GM19438 (cell line): Measurements from ENCODE around the gene ZNF791.
A peak's percentile ranks its signal among the peaks of the same experiment; 100 is the strongest.
"Not testable (repeated sequence)": the region's sequence is repeated elsewhere in the genome, so short reads cannot be mapped to it uniquely, and the experiment has no call there.

Experiments used
- ATAC-seq: cut with Tn5 transposase; IDR thresholded peaks from one replicate; pipeline ENCODE4 v1.9.1; 2021; ENCODE audit warnings: low read depth; ENCODE audit not compliant: unreplicated experiment

Gene ZNF791

DNA sequence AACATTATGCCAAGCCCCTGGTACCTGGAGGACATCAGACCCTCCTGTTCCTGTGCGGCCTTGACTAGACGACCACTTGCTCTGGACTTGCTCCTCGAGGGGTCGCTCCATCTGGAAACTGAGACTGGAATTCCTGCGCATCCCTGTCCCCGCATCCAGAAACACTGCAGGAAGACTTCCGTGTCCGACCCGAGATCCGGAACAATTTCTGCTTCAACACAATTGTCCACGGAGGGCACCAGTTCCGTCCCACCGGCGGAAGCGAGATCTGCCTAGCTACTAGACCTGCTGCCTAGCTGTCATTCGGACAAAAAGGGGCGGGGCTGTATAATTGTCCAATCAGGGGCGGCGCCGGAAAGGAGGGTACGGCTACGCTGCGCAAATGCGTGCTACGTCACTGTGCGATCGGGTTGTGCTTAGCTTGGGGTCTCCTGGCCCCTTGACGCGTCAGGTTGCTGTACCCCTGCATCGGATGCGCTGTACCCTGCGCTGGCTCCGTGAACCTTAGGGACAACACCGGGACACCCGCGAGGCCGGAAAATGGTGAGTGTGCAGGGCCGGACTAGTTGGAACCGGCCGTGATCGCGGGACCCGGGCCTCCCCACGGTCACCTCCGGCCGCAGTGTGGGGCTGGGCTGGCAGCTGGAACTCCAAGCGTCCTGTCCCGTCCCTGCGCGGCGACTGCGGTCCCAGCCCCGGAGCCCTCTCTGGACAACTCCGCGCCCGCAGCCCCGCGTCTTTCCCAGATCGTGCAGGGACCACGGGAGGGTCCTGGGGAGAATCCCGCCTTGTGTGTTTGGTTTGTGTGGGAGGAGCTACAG is at the start of gene ZNF791, which contains the start of gene ZNF490:
ZNF791 (plus strand) TSS at position 381 of the 821 bp plus-strand sequence; CDS start at position 541, 160 bp downstream.
ZNF490 (minus strand) TSS at position 274 of the 821 bp plus-strand sequence; CDS start at position 141, 133 bp downstream.
- peak; percentile 66 for ATAC-seq

DNA sequence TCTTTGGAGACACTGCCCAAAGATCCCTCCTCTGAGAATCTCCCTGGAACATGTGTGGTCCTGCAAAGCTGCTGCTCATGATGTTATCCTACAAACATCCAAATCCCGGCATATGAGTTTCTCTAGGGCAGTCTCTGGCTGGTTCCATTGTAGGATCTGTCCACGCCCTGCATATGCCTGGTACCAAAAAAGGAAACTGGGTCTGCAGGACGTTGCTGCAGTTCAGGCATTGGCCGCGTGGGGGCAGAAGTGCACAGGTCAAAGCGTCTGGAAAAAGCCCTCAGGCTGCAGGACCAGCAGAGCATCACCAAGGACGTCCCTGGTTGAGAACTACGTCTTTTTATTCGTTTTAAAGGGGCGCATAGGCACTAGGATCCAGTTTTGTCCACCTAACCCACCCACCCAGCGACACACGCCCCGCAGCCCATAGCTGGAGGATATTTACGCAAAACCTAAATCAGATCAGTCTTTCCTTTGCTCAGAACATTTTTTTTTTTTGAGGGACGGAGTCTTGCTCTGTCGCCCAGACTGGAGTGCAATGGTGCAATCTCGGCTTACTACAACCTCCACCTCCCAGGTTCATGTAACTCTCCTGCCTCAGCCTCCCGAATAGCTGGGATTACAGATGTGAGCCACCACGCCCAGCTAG is 46.6 kb upstream of the ZNF791 start:
- no peak for ATAC-seq

DNA sequence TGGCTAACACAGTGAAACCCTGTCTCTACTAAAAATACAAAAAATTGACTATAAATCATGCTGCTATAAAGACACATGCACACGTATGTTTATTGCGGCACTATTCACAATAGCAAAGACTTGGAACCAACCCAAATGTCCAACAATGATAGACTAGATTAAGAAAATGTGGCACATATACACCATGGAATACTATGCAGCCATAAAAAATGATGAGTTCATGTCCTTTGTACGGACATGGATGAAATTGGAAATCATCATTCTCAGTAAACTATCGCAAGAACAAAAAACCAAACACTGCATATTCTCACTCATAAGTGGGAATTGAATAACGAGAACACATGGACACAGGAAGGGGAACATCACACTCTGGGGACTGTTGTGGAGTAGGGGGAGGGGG is 44.3 kb upstream of the ZNF791 start:
- ATAC-seq, result not testable (repeated sequence)

DNA sequence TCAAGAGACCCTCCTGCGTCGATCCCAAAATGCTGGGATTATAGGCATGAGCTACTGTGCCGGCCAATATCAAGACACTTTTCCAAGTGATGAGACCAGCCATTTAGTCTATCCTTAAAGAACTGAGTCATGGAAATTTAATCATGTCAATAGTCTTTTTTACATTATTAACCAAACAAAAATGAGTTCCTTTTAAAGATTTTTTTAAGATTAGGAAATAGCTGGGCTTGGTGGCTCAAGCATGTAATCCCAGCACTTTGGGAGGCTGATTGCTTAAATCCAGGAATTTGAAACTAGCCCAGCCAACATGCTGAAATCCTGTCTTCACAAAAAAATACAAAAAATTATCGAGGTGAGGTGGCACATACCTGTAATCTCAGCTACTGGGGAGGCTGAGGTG is 42.8 kb upstream of the ZNF791 start:
- ATAC-seq, result no peak

- no peak for ATAC-seq
Measured at GRCh38 chr19:12574036-12574435, 36.7 kb upstream of the ZNF791 start.

DNA sequence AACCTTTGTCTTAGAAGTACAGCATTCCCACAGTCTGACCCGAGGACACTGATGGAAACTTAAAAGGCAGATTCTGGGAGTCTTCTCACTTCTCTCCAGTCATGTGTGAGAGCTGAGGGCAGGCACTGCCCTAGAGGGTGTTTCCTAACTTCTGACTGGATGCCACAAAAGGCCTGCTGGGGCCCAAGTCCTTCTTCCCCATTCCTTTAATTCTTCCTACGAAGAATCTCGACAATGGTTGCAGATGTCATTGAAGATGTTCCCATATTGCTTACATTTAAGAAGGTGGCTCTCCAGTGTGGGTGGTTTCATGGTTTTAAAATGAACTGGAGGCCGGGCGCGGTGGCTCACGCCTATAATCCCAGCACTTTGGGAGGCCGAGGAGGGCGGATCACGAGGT is 32.1 kb upstream of the ZNF791 start:
- no peak for ATAC-seq

DNA sequence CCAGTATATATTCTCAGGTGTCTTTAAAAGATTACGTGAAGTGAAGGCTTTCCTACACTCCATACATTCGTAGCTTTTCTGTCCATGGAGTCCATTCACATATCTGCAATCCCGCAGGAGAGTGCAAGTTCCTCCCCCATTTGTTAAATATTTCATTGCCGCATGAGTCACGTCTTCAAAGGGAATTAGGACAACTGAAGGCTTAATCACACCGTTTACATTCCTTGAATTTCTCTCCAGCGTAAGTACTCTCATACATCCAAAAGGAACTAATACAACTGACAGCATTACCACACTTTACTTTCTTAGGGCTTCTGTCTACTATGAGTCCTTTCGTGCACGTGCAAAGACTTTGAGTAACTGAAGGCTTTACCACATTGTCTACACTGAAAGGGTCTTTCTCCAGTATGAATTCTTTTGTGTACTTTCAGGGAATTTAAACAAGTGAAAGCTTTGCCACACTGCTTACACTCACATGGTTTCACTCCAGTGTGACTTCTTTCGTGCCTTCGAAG is 30.5 kb upstream of the ZNF791 start:
- ATAC-seq, result no peak

DNA sequence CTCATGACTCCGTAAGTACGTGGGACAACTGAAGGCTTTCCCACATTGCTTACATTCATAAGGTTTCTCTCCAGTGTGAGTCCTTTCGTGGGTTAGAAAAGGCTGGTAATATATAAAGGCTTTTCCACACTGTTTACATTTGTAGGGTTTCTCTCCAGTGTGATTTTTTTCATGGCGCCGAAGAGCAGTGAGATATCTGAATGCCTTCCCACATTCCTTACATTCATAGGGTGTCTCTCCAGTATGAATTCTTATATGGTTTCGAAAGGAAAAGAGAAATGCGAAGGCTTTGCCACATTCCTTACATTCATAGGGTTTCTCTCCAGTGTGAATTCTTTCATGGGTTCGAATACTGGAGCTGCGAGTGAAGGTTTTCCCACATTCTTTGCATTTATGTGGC is 29.6 kb upstream of the ZNF791 start:
- ATAC-seq, result no peak

GRCh38 chr19:12596485-12596884 is 14.2 kb upstream of the ZNF791 start:
- ATAC-seq, result no peak

DNA sequence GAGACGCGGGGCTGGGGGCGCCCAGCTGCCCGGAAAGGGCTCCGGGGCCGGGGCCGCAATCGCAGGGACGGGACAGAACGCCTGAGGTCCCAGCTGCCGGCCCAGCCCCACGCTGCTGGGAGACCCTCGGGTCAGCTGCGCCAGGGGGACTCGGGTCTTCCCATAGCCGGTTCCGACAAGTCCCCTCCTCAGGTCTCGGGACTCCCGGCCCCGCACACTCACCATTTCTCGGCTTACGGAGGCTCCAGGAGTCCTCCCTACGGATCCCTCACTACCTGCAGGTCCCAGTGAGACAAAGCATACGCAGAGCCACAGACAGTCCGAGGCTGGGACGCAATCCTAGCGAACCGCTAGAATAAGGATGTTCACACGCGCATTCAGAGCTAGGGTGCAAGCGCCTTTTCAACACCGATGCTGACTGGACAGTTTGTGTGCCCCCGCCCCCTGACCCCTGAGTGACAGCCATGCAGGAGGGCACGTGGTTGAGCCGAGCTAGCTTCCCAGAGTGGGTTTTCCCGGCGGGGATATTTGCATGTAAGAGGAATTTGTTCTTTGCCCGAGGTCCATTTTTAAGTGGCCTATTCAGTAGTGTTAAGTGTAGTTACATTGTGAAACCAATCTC is 13.7 kb upstream of the ZNF791 start:
- ATAC-seq, result no peak

GRCh38 chr19:12597594-12597993 is 13.1 kb upstream of the ZNF791 start:
- ATAC-seq, result no peak

GRCh38 chr19:12603714-12604113 is 7.0 kb upstream of the ZNF791 start:
- ATAC-seq, result no peak

DNA sequence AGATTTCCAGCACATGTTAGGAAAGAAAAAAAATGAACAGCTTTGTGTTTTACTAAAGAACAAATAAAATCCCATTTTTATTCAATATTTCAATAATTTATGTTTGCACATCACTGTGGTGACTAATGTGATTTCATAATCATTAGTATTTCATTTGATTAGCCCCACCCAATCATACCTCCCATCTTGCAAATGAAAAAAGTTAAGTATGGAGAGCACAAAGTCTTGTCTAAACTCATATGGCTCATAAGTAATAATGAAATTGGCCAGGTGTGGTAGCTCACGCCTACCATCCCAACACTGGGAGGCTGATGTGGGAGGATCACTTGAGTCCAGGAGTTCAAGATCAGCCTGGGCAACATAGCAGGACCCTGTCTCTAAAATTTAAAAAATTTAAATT is 3.9 kb upstream of the ZNF791 start:
- ATAC-seq, result no peak

DNA sequence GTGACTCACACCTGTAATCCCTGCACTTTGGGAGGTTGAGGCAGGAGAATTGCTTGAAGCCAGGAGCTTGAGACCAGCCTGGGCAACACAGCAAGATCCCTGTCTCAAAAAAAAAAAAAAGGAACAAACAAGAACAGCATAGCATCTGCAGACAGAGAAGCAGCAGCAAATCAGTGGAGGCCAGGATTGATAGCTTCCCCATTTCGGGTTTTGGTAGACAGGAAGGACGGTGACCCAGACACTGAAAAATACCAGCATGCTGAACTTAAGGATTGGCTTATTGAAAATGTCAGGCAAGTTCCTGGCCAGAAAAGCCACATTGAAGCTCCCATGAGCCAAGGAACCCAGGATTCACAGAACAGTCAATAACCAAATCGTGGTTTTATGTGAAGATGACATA is 3.1 kb upstream of the ZNF791 start:
- ATAC-seq, result no peak

- no peak for ATAC-seq
Measured at GRCh38 chr19:12611361-12611699, 610 bp downstream of the ZNF791 start.

DNA sequence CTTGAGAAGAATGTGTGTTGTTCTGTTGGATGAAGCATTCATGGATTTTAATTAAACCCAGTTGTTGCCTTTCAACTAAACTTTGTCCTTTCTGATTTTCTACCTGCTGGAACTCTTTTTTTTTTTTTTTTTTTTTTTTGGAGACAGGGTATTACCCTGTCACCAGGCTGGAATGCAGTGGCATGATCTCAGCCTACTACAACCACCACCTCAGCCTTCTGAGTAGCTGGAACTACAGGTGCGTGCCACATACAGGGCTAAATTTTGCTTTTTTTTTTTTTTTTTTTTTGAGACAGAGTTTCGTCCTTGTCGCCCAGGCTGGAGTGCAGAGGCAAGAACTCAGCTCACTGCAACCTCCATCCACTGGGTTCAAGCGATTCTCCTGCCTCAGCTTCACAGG is 6.9 kb downstream of the ZNF791 start:
- ATAC-seq, result no peak

DNA sequence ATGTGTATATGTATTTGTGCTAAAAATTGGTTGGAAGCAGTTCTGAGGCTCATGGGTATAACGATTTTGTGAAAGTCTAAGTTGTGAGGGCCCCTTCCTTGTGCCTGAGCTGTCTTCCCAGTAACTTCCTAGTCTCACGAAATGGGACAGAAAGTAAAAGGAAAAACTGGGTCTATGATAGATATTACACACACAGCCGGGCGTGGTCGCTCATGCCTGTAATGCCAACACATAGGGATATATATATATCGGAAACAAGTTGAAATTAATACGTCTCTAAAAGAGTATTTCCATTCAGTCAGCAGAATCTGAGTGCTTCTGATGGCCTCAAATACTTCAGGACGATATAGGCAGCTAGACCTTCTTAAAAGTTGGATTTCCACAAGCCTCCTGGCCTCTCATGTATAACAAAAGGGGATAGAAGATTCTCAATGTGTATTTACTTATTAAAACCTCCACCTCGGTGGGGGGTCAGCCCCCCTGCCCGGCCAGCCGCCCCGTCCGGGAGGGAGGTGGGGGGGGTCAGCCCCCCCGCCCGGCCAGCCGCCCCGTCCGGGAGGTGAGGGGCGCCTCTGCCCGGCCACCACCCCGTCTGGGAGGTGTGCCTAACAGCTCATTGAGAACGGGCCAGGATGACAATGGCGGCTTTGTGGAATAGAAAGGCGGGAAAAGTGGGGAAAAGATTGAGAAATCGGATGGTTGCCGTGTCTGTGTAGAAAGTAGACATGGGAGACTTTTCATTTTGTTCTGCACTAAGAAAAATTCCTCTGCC is 10.7 kb downstream of the ZNF791 start:
- not testable (repeated sequence) for ATAC-seq

DNA sequence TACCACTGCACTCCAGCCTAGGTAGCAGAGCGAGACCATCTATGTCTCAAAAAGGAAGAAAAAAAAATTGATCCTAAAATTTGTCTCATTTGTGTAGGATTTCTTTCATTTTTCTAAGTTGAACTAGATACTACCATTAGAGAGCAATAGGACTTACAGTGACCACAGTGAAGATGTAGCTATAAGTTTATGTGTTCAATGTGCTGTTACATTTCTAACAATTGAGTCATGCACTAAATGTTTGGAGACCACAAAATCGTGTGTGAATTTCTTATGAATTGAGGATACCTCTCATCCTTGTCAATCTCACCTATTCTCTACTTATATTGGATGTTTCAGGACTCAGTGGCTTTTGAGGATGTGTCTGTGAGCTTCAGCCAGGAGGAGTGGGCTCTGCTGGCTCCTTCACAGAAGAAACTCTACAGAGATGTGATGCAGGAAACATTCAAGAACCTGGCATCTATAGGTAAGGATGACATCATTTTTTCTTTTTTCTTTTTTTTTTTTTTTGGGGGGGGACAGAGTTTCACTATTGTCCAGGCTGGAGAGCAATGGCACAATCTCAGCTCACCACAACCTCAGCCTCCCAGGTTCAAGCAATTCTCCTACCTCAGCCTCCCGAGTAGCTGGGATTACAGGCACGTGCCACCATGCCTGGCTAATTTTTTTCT is 12.8 kb downstream of the ZNF791 start:
- no peak for ATAC-seq

DNA sequence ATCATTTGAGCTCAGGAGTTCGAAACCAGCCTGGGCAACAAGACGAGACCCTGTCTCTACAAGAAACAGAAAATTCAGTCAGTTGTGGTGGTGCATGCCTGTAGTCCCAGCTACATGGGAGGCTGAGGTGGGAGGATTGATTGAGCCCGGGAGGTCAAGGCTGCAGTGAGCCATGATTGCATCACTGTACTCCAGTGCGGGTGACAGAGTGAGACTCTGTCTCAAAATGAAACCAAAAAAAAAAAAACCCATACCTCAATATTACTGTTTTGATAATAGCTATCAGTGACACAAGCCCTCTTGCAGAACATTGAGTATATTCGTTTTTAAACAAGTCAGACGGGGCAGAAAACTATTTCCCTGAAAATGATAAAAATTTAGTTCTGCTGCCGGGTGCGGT is 16.2 kb downstream of the ZNF791 start:
- ATAC-seq, result no peak
